Measurements from ENCODE around the gene PYDC1.

PYDC1 gene

DNA sequence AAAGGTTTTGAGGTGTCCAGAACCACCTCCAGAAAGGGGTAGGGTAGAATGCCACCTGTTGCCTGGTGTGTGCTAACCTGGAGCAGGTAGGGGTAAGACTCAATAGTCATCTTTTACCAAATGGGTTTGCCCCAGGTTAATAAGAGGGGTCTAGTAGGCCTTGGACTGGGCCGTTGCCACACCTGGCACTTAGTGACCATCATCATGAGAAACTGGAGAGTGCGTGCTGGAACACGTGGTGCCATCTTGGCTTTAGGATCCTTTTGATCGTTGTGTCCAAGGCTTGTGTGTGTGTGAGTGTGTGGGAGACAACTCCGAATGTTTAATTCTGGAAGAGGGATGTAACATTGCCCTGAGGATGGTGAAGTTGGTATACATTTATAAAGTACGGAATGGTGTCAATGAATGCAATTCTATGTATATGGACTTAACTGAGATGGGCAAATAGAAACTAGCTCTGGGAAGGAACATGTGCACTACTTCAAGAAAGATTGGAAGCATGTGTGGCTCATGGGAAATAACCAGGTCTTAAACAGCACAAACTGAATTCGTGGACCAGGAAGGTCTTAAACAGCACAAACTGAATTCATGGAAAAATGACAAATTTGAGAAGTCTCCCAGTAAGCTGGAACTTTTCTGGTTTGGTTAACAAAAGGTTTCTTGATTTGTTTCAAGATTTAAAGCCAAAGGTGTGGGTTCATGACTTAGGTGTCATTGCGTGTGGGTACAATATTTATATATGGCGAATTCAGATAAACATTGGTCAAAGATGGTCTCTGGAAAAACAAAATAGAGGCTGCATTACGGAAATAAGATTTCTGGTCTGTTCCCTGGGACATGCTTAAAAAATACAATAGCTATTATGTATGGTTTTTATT is 29.8 kb downstream of the PYDC1 start:
- Histone ChIP-seq H3K9ac (ENCODE audit: low read length) (no peak overlapping the region), H4K20me1 (ENCODE audit: insufficient read depth, low read length) (peaks cover 26% of the 10 kb centered on the region), H3K79me2 (ENCODE audit: low read length) (peaks cover 82% of the 10 kb centered on the region), H3F3A (ENCODE audit: insufficient read depth, low read length) (peaks cover 7% of the 10 kb centered on the region; the same call in 1 of the 2 replicates), H3K9me2 (replicated peaks; ENCODE audit: insufficient read depth, low read length) (no peaks in the 10 kb centered on the region), H3K27me3 (replicated peaks; ENCODE audit: insufficient read depth, low read length) (no peaks in the 10 kb centered on the region), H3K4me2 (ENCODE audit: low read depth, low read length) (no peak overlapping the region), H2AFZ (ENCODE audit: low read length) (no peak overlapping the region), H3K27ac (ENCODE audit: low read length) (no peak overlapping the region), H3K4me3 (ENCODE audit: low read length) (no peak overlapping the region), H3K9me3 (replicated peaks; ENCODE audit: insufficient read depth, low read length) (no peaks in the 10 kb centered on the region), H3K4me1 (ENCODE audit: low read length) (no peaks in the 10 kb centered on the region), H3K36me3 (replicated peaks; ENCODE audit: insufficient read depth, low read length) (peaks cover 62% of the 10 kb centered on the region)
- no peak for TF ChIP-seq EZH2 (optimal IDR thresholded peaks at IDR 0.05; ENCODE audit: low read depth, low read length)
- TF ChIP-seq, protein P1, sequence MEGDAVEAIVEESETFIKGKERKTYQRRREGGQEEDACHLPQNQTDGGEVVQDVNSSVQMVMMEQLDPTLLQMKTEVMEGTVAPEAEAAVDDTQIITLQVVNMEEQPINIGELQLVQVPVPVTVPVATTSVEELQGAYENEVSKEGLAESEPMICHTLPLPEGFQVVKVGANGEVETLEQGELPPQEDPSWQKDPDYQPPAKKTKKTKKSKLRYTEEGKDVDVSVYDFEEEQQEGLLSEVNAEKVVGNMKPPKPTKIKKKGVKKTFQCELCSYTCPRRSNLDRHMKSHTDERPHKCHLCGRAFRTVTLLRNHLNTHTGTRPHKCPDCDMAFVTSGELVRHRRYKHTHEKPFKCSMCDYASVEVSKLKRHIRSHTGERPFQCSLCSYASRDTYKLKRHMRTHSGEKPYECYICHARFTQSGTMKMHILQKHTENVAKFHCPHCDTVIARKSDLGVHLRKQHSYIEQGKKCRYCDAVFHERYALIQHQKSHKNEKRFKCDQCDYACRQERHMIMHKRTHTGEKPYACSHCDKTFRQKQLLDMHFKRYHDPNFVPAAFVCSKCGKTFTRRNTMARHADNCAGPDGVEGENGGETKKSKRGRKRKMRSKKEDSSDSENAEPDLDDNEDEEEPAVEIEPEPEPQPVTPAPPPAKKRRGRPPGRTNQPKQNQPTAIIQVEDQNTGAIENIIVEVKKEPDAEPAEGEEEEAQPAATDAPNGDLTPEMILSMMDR (IDR thresholded peaks at IDR 0.05; ENCODE audit: low read length): no peak
- no peak for TF ChIP-seq EZH2phosphoT487 (IDR thresholded peaks at IDR 0.05; ENCODE audit: low read length)
- no peak for DNase-seq

DNA sequence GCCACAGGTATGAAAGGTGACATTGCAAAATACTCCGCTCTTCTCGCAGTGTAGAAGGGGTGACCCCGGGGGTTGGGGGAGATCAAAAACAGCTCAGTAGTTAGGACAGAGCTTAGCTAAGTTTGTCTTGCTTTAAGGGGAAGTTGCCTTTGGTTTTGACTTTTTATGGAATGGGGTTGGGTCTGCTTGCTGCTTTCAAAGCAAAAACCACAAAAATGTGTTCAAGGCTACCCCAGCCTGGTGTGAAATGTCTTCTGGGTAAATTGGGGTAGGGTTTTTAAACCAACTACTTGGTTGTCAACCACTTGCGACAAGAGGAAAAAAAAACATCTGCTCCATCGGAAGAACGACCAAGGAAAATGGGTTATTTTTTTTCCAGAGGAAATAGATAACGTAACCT is 30.8 kb downstream of the PYDC1 start:
- Histone ChIP-seq H3K9me3 (replicated peaks; ENCODE audit: insufficient read depth, low read length) (no peaks in the 10 kb centered on the region), H3K27me3 (replicated peaks; ENCODE audit: insufficient read depth, low read length) (no peaks in the 10 kb centered on the region), H3K36me3 (replicated peaks; ENCODE audit: insufficient read depth, low read length) (peaks cover 59% of the 10 kb centered on the region), H3K4me3 (ENCODE audit: low read length) (no peak overlapping the region), H3K79me2 (ENCODE audit: low read length) (peaks cover 89% of the 10 kb centered on the region), H2AFZ (ENCODE audit: low read length) (no peak overlapping the region), H3K4me2 (ENCODE audit: low read depth, low read length) (no peak overlapping the region), H4K20me1 (ENCODE audit: insufficient read depth, low read length) (peaks cover 36% of the 10 kb centered on the region), H3K27ac (ENCODE audit: low read length) (no peak overlapping the region), H3K9ac (ENCODE audit: low read length) (no peak overlapping the region), H3K9me2 (replicated peaks; ENCODE audit: insufficient read depth, low read length) (no peaks in the 10 kb centered on the region), H3K4me1 (ENCODE audit: low read length) (peaks cover 6% of the 10 kb centered on the region), H3F3A (ENCODE audit: insufficient read depth, low read length) (peaks cover 7% of the 10 kb centered on the region; the same call in 1 of the 2 replicates)
- TF ChIP-seq, protein P1 (IDR thresholded peaks at IDR 0.05; ENCODE audit: low read length): no peak
- TF ChIP-seq EZH2phosphoT487 (IDR thresholded peaks at IDR 0.05; ENCODE audit: low read length): no peak
- no peak for TF ChIP-seq EZH2 (optimal IDR thresholded peaks at IDR 0.05; ENCODE audit: low read depth, low read length)
- no peak for DNase-seq

DNA sequence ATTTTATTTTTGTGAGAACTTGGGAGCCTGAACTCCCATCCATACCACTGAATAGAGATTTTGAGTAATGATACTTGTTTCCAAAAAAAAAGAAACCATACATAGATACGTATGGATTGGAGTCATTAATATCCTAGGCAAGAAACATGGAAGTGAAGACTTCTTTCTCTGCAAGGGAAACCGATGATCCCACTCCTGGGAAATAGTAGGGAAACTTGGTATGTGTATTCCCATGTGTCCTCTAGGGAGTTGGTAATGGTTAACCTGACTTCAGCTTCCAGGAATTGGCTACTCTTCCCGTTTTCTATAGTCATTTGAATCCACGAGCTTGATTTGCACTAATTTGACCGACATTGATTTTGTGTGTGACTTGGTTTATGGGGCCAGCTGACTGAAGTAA is 31.6 kb downstream of the PYDC1 start:
- TF ChIP-seq EZH2 (optimal IDR thresholded peaks at IDR 0.05; ENCODE audit: low read depth, low read length) (no peak), EZH2phosphoT487 (IDR thresholded peaks at IDR 0.05; ENCODE audit: low read length) (no peak)
- TF ChIP-seq, protein P1 (IDR thresholded peaks at IDR 0.05; ENCODE audit: low read length): no peak
- H3K4me1 ChIP-seq (ENCODE audit: low read length): peaks cover 7% of the 10 kb centered on the region
- peaks cover 38% of the 10 kb centered on the region for H4K20me1 ChIP-seq (ENCODE audit: insufficient read depth, low read length)
- H3F3A ChIP-seq (ENCODE audit: insufficient read depth, low read length): peaks cover 4% of the 10 kb centered on the region; the same call in 1 of the 2 replicates
- H3K9me3 ChIP-seq (replicated peaks; ENCODE audit: insufficient read depth, low read length): no peaks in the 10 kb centered on the region
- H2AFZ ChIP-seq (ENCODE audit: low read length): no peak overlapping the region
- H3K36me3 ChIP-seq (replicated peaks; ENCODE audit: insufficient read depth, low read length): peaks cover 52% of the 10 kb centered on the region
- no peak overlapping the region for H3K9ac ChIP-seq (ENCODE audit: low read length)
- H3K79me2 ChIP-seq (ENCODE audit: low read length): peaks cover 91% of the 10 kb centered on the region
- H3K9me2 ChIP-seq (replicated peaks; ENCODE audit: insufficient read depth, low read length): no peaks in the 10 kb centered on the region
- DNase-seq: no peak
- H3K4me2 ChIP-seq (ENCODE audit: low read depth, low read length): no peak overlapping the region
- H3K27ac ChIP-seq (ENCODE audit: low read length): no peak overlapping the region
- H3K27me3 ChIP-seq (replicated peaks; ENCODE audit: insufficient read depth, low read length): no peaks in the 10 kb centered on the region
- no peak overlapping the region for H3K4me3 ChIP-seq (ENCODE audit: low read length)
